ENCODE data around the gene BSN. TPM values are rescaled to one million over a fixed set of nuclear protein-coding genes. Genes with fewer than 3 reads are reported as not detected.

Gene BSN
- total and polyA plus RNA-seq, 8 donors, result 0.56 to 1.6 (median 0.97) TPM

DNA sequence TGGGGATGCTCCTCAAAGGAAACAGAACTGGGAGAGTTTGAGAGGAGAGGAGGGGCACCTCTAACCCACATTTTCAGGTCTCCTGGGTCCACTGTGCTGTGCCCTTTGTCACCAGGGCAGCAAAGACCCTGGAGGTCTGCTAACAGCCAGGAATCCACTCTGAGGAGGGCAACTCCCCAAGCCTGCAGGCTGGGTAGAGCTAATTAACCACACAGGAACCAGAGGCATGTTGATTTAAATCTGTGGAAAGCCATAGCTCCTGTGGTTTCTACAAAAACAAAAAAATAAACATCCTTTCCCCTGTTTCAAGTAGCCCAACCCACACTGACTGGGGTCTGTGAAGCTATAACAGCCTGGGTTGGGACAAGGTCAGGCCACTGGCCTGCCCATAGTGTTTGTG lies 2.2 kb upstream of the BSN start:
- no peak for ATAC-seq

DNA sequence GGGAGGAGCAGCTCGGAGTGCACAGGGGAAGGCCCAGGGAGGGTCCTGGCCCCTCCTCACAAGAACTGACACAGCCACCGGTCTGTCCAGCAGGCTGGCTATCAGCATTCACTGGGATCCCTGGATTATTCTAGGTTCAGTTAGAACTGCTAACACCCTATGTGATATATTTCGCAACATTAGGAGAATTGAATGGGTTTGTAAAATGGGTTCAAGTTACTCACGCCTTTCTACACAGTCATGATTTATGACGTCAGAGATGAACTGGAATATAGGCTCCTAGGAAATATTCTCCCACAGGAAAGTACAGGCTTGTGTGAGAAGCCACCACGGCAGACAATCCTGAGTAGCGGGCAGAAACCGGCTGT lies 969 bp upstream of the BSN start:
- 47 to 57% methylated on average over 8 of the region's 8 CpGs for WGBS, 2 donors
- peak in 1 of 4 donors; percentile 2 for ATAC-seq
- Histone ChIP-seq H3K4me1 (peaks cover 0 to 4% (median 0%) of the 10 kb centered on the region in 3 donors), H3K9me3 (no peaks in the 10 kb centered on the region), H3K4me3 (peak overlapping the region; percentile 63 to 78 (median 72)), H3K36me3 (no peaks in the 10 kb centered on the region), H3K27me3 (no peaks in the 10 kb centered on the region), H3K27ac (no peak overlapping the region)
- no peak for FAIRE-seq
- intact Hi-C loops (cut with DNase I), result no loop called here
- DNase-seq, result no peak
- TF ChIP-seq, protein P1, sequence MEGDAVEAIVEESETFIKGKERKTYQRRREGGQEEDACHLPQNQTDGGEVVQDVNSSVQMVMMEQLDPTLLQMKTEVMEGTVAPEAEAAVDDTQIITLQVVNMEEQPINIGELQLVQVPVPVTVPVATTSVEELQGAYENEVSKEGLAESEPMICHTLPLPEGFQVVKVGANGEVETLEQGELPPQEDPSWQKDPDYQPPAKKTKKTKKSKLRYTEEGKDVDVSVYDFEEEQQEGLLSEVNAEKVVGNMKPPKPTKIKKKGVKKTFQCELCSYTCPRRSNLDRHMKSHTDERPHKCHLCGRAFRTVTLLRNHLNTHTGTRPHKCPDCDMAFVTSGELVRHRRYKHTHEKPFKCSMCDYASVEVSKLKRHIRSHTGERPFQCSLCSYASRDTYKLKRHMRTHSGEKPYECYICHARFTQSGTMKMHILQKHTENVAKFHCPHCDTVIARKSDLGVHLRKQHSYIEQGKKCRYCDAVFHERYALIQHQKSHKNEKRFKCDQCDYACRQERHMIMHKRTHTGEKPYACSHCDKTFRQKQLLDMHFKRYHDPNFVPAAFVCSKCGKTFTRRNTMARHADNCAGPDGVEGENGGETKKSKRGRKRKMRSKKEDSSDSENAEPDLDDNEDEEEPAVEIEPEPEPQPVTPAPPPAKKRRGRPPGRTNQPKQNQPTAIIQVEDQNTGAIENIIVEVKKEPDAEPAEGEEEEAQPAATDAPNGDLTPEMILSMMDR (IDR thresholded peaks at IDR 0.05), result no peak

More for the DNA sequence above, 2.2 kb upstream of the BSN start:
- Histone ChIP-seq H3K4me1 (peaks cover 0 to 4% (median 0%) of the 10 kb centered on the region in 3 donors), H3K9me3 (no peaks in the 10 kb centered on the region), H3K27me3 (no peaks in the 10 kb centered on the region), H3K4me3 (no peak overlapping the region), H3K27ac (no peak overlapping the region), H3K36me3 (no peaks in the 10 kb centered on the region)
- intact Hi-C loops (cut with DNase I), result no loop called here
- TF ChIP-seq, protein P1 (IDR thresholded peaks at IDR 0.05), result no peak
- no peak for FAIRE-seq
- DNase-seq, result no peak

DNA sequence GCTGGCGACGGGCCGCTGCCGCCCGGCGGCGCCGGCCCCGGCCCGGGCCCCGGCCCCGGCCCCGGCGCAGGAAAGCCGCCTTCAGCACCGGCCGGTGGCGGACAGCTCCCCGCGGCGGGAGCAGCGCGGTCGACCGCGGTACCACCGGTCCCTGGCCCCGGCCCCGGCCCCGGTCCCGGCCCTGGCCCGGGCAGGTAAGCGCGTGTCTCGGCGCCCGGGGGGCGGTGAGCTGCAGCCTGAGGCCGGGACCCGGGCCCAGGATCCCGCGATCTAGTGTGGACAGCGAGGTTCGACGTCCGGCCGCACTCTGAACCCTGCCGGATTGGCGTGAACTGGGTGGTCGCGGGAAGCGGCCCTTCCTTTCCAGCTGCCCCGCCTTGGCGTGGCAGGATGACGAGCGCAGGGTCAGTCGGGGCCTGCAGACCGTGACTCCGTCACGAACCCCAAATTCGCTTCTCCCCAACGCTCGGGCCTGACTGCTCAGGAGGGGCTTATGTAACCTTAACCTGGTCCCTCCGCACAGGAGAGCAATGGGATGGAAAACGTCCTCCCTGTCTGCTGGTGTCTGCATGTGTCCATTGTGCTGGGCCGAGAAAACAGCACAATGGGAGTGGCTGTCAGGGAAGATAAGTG lies 472 bp downstream of the BSN start:
- ATAC-seq (peak; percentile 56 to 79 (median 73)), DNase-seq (peak in 4 of 6 donors; percentile 54 to 88 (median 82)), FAIRE-seq (no peak)
- Histone ChIP-seq H3K36me3 (no peaks in the 10 kb centered on the region), H3K4me1 (peaks cover 0 to 4% (median 0%) of the 10 kb centered on the region in 3 donors), H3K27me3 (no peaks in the 10 kb centered on the region), H3K4me3 (peak overlapping the region; percentile 6 to 69 (median 38)), H3K27ac (no peak overlapping the region), H3K9me3 (no peaks in the 10 kb centered on the region)
- TF ChIP-seq, protein P1 (IDR thresholded peaks at IDR 0.05), result no peak
- intact Hi-C loops (cut with DNase I), result no loop called here
- WGBS, 2 donors, result 1 to 2% methylated on average over 43 to 66 of the region's 66 CpGs

DNA sequence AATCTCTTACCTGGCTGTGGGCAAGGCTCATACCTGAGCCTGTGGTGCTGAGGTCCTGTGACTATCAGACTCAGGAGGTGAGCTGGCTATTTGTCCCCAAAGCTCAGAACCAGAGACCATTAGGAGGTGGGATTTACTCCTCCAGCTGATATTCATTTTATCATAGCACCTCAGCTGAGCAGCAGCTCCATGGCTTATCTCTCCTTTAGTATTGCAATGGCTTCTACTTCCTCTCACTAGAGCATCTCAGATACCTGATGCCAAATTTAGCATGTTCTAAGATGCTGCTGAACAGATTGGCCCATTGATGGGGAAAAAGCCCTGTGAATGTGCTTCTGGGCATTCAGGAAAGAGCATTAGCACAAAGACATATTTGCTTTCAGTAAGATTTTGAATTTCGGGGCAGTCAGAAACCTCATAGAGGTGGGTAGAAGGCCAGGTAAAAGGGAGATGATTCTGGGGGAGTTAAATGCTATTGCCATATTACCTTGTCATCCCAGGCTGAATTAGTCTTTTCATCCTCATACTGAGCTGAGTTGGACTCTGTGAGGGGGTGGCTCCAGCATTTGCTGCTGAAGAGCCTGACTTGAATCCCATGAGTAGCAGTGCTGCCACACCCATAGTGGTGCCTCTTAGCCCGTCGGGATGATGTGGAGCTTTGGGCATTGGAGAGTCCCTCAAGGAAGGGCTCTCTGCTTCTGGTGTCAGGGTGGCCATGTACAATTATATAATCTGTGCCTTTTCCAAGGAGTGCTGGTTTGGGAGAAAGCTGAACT lies 2.4 kb downstream of the BSN start:
- Histone ChIP-seq H3K27ac (no peak overlapping the region), H3K9me3 (no peaks in the 10 kb centered on the region), H3K27me3 (no peaks in the 10 kb centered on the region), H3K4me3 (no peak overlapping the region), H3K4me1 (peaks cover 0 to 4% (median 0%) of the 10 kb centered on the region in 3 donors), H3K36me3 (no peaks in the 10 kb centered on the region)
- no peak for DNase-seq
- WGBS, 2 donors, result 65 to 86% methylated on average over 3 of the region's 3 CpGs
- intact Hi-C loops (cut with DNase I), result no loop called here
- FAIRE-seq, result no peak
- TF ChIP-seq, protein P1 (IDR thresholded peaks at IDR 0.05), result no peak
- no peak for ATAC-seq
